Kidney (tissue), 14 donors: Measurements from ENCODE around the gene CSTF2T. TPM values are rescaled to one million over a fixed set of nuclear protein-coding genes. Genes with fewer than 3 reads are reported as not detected.

Experiments
- DNase-seq, 5 donors: peaks; one replicate each; pipeline ENCODE4 v3.0.0-alpha.2; 2013 to 2020
- FAIRE-seq: peaks from 2 replicates; lab custom pipeline; 2012; peaks lifted over from hg19 to GRCh38; lab: Jason Lieb, UNC
- H3K27ac ChIP-seq, 2 donors: one replicate each; pipeline ENCODE4 v1.7.0; 2013; ENCODE audit warnings: low read depth in 2 of 2, low read length in 2 of 2, inconsistent platforms in 1 of 2
- H3K27me3 ChIP-seq: one replicate; pipeline ENCODE4 v1.7.1; 2013; ENCODE audit warnings: low read length, inconsistent platforms; ENCODE audit not compliant: control insufficient read depth, insufficient read depth
- H3K36me3 ChIP-seq, 3 donors: one replicate each; pipeline versions ENCODE4 v1.7.0 to v1.7.1; 2013; ENCODE audit warnings: low read length in 3 of 3, control low read depth in 1 of 3, inconsistent platforms in 1 of 3; ENCODE audit not compliant: insufficient read depth in 3 of 3, control insufficient read depth in 2 of 3
- H3K4me1 ChIP-seq, 3 donors: one replicate each; pipeline versions ENCODE4 v1.7.0 to v1.7.1; 2013; ENCODE audit warnings: low read length in 3 of 3, inconsistent platforms in 1 of 3, low read depth in 1 of 3; ENCODE audit not compliant: control insufficient read depth in 2 of 3, insufficient read depth in 2 of 3
- H3K4me3 ChIP-seq, 3 donors: one replicate each; pipeline versions ENCODE4 v1.7.0 to v1.8.1; 2013; ENCODE audit warnings: low read length in 3 of 3, control low read depth in 1 of 3, inconsistent platforms in 1 of 3
- H3K9ac ChIP-seq, 3 donors: one replicate each; pipeline versions ENCODE4 v1.7.0 to v1.7.1; 2013; ENCODE audit warnings: low read length in 3 of 3, control low read depth in 1 of 3, inconsistent platforms in 1 of 3
- H3K9me3 ChIP-seq, 3 donors: one replicate each; pipeline versions ENCODE4 v1.7.0 to v1.7.1; 2013; ENCODE audit warnings: low read length in 3 of 3, control low read depth in 1 of 3, inconsistent platforms in 1 of 3; ENCODE audit not compliant: control insufficient read depth in 2 of 3, insufficient read depth in 1 of 3
- intact Hi-C: fragments of 100-400 bp; cut with DNase I; formaldehyde crosslinking; loops from one replicate; pipeline ENCODE4 v1.11.1; 2022
- polyA plus RNA-seq: library from polyadenylated mRNA; stranded (reverse); fragments of 350-450 nt; fragmentation: Illumina TruSeq; extraction: RNeasy Lipid Tissue Mini Kit (QIAGEN cat#74804); gene quantifications from one replicate; pipeline ENCODE4 v1.2.3, GENCODE V29; 2014; ENCODE audit warnings: low read depth, low replicate concordance; ENCODE audit not compliant: insufficient read depth
- total RNA-seq: library from RNA; stranded (reverse); fragmentation: NEBNext Ultra II Directional; extraction: Animal tissue kit (Norgen Biotek cat#: 25700); gene quantifications from one replicate; pipeline ENCODE4 v1.2.1, GENCODE V29; 2021
- TF ChIP-seq, protein P1 (sequence below): IDR thresholded peaks from 3 replicates; pipeline ENCODE4 v1.5.1; 2012; ENCODE audit warnings: mild to moderate bottlenecking, moderate library complexity, borderline replicate concordance; ENCODE audit not compliant: insufficient read depth; ENCODE audit errors: extremely low read depth
- donor health status: control.
- donor health status: control.
- donor health status: control.
- donor health status: control.
- donor health status: control.
- donor health status: DM: yes; HTN: yes; CAD: no.
- donor health status: Normal renal cell carcinoma (clear cell type).

Gene CSTF2T
- total and polyA plus RNA-seq, 2 donors from 2014 or later = 11.2 to 24.9 TPM

DNA sequence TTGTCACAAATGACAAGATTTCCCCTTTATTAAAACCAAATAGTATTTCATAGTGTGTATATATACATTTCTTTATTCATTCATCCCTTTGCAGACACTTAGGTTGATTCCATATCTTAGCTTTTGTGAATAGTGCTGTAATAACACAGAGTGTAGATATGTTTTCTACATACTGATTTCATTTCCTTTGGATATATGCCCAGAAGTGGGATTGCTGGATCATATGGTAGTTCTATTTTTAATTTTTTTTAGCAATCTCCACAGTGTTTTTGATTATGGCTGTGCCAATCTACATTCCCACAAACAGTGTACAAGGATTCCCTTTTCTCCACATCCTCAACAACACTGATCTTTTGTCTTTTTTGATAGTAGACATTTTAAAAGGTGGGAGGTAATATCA lies 46.4 kb downstream of the CSTF2T start:
- Histone ChIP-seq H3K9ac (no peak overlapping the region), H3K4me3 (no peak overlapping the region), H3K9me3 (no peaks in the 10 kb centered on the region), H3K27ac (no peak overlapping the region), H3K4me1 (no peaks in the 10 kb centered on the region), H3K36me3 (no peaks in the 10 kb centered on the region), H3K27me3 (no peaks in the 10 kb centered on the region)
- DNase-seq (no peak), FAIRE-seq (no peak)
- TF ChIP-seq, protein P1, sequence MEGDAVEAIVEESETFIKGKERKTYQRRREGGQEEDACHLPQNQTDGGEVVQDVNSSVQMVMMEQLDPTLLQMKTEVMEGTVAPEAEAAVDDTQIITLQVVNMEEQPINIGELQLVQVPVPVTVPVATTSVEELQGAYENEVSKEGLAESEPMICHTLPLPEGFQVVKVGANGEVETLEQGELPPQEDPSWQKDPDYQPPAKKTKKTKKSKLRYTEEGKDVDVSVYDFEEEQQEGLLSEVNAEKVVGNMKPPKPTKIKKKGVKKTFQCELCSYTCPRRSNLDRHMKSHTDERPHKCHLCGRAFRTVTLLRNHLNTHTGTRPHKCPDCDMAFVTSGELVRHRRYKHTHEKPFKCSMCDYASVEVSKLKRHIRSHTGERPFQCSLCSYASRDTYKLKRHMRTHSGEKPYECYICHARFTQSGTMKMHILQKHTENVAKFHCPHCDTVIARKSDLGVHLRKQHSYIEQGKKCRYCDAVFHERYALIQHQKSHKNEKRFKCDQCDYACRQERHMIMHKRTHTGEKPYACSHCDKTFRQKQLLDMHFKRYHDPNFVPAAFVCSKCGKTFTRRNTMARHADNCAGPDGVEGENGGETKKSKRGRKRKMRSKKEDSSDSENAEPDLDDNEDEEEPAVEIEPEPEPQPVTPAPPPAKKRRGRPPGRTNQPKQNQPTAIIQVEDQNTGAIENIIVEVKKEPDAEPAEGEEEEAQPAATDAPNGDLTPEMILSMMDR = no peak
- intact Hi-C loops = no loop called here

DNA sequence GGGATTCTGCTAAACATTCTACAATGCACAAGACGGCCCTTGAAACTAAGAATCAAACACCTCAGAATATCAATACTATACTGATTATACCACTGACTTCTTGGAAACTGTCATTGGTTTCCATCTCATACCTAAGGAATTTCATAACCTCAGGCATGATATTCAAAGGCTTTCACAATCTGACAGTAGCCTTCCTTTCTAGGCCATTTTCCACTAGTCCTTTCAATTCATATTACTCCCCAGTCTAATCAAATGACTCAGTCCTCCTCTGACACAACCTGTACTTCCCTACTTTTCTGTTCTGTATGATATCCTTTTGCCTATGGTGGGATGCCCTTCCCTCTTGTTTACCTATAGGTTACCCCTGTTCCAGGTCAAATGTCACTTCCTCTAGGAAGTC lies 48.3 kb downstream of the CSTF2T start:
- H3K9me3 ChIP-seq = no peaks in the 10 kb centered on the region
- FAIRE-seq (no peak), DNase-seq (no peak)
- no peak overlapping the region for H3K9ac ChIP-seq
- intact Hi-C loops = no loop called here
- TF ChIP-seq, protein P1 = no peak
- no peaks in the 10 kb centered on the region for H3K27me3 ChIP-seq
- H3K4me1 ChIP-seq = no peaks in the 10 kb centered on the region
- no peak overlapping the region for H3K27ac ChIP-seq
- no peaks in the 10 kb centered on the region for H3K36me3 ChIP-seq
- H3K4me3 ChIP-seq = no peak overlapping the region

DNA sequence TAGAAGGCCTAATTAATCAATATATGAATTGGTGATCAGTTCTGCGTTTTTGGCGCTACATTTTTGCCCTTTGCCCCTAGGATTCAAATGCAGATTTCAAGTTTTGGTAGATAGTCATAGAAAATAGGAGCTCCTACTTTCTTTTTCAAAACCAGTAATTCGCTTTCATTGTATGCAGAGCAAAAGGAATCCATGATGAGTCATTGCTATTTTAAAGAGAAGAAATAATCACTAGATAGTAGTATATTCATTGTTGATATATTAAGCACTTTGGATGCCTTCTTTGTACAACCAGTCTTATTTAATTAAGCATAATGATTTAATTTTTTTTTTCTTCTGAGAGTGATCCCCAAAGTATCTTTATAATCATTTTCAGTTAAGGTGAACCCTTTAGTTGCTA lies 50.3 kb downstream of the CSTF2T start:
- H3K4me1 ChIP-seq = no peaks in the 10 kb centered on the region
- H3K27ac ChIP-seq = no peak overlapping the region
- FAIRE-seq (no peak), DNase-seq (no peak)
- H3K27me3 ChIP-seq = no peaks in the 10 kb centered on the region
- H3K9me3 ChIP-seq = no peaks in the 10 kb centered on the region
- TF ChIP-seq, protein P1 = no peak
- intact Hi-C loops = no loop called here
- no peak overlapping the region for H3K9ac ChIP-seq
- H3K36me3 ChIP-seq = no peaks in the 10 kb centered on the region
- no peak overlapping the region for H3K4me3 ChIP-seq
